ENCODE measurements around the gene RGL1. TPM values are rescaled to one million over a fixed set of nuclear protein-coding genes. Genes with fewer than 3 reads are reported as not detected.

Gene RGL1
- total RNA-seq, 1 donor from 2014 or later, result 15.0 TPM

- H3K4me2 ChIP-seq, result no peak overlapping the region
- no peaks in the 10 kb centered on the region for H3K79me2 ChIP-seq (ENCODE audit: low read depth)
- H4K20me1 ChIP-seq (ENCODE audit: low read depth), result no peaks in the 10 kb centered on the region
- H3K27ac ChIP-seq, result no peak overlapping the region
- Mint-ChIP-seq H3K4me3 (no peak overlapping the region), H3K27me3 (ENCODE audit: insufficient read depth, low read depth) (peaks cover 2% of the 10 kb centered on the region), H3K36me3 (peaks cover 50% of the 10 kb centered on the region), H3K27ac (no peak overlapping the region), H3K9me3 (peaks cover 27% of the 10 kb centered on the region), H3K4me1 (peaks cover 40% of the 10 kb centered on the region)
- peaks cover 34% of the 10 kb centered on the region for H3F3A ChIP-seq (ENCODE audit: low read depth)
- TF ChIP-seq CTCF (IDR thresholded peaks at IDR 0.05) (no peak), EZH2phosphoT487 (IDR thresholded peaks at IDR 0.05) (no peak), EZH2 (IDR thresholded peaks at IDR 0.05) (no peak)
- H3K4me3 ChIP-seq, result no peak overlapping the region
- H3K9me3 ChIP-seq (ENCODE audit: low read depth), result no peaks in the 10 kb centered on the region
- no peak overlapping the region for H2AFZ ChIP-seq (replicated peaks)
- no peak overlapping the region for H3K9ac ChIP-seq
- H3K27me3 ChIP-seq, result no peaks in the 10 kb centered on the region
- peaks cover 7% of the 10 kb centered on the region for H3K36me3 ChIP-seq
- no peak for DNase-seq (ENCODE audit: low spot score)
- peaks cover 34% of the 10 kb centered on the region for H3K4me1 ChIP-seq
Observed at GRCh38 chr1:183947988-183948387, 143.1 kb downstream of the RGL1 start.

GRCh38 chr1:183952101-183952500, 147.2 kb downstream of the RGL1 start:
- H3K4me1 Mint-ChIP-seq, result peaks cover 5% of the 10 kb centered on the region
- TF ChIP-seq EZH2 (IDR thresholded peaks at IDR 0.05) (no peak), EZH2phosphoT487 (IDR thresholded peaks at IDR 0.05) (no peak), CTCF (IDR thresholded peaks at IDR 0.05) (no peak)
- peaks cover 5% of the 10 kb centered on the region for H3K4me1 ChIP-seq
- H3K4me3 ChIP-seq, result no peak overlapping the region
- H3K79me2 ChIP-seq (ENCODE audit: low read depth), result no peaks in the 10 kb centered on the region
- H3K9me3 ChIP-seq (ENCODE audit: low read depth), result no peaks in the 10 kb centered on the region
- no peak for DNase-seq (ENCODE audit: low spot score)
- no peak overlapping the region for H3K27ac Mint-ChIP-seq
- no peaks in the 10 kb centered on the region for H3K27me3 ChIP-seq
- no peaks in the 10 kb centered on the region for H3F3A ChIP-seq (ENCODE audit: low read depth)
- H3K4me3 Mint-ChIP-seq, result no peak overlapping the region
- peaks cover 24% of the 10 kb centered on the region for H3K9me3 Mint-ChIP-seq
- peaks cover 7% of the 10 kb centered on the region for H3K36me3 ChIP-seq
- H3K4me2 ChIP-seq, result no peak overlapping the region
- no peaks in the 10 kb centered on the region for H3K27me3 Mint-ChIP-seq (ENCODE audit: insufficient read depth, low read depth)
- no peak overlapping the region for H3K27ac ChIP-seq
- H2AFZ ChIP-seq (replicated peaks), result no peak overlapping the region
- H3K36me3 Mint-ChIP-seq, result peaks cover 61% of the 10 kb centered on the region
- no peak overlapping the region for H3K9ac ChIP-seq
- H4K20me1 ChIP-seq (ENCODE audit: low read depth), result no peaks in the 10 kb centered on the region

- Histone ChIP-seq H3K27ac (no peak overlapping the region), H4K20me1 (ENCODE audit: low read depth) (no peaks in the 10 kb centered on the region), H3F3A (ENCODE audit: low read depth) (no peaks in the 10 kb centered on the region), H3K27me3 (no peaks in the 10 kb centered on the region), H3K79me2 (ENCODE audit: low read depth) (no peaks in the 10 kb centered on the region), H3K9ac (no peak overlapping the region), H3K4me1 (peaks cover 5% of the 10 kb centered on the region), H3K36me3 (peaks cover 7% of the 10 kb centered on the region), H3K4me3 (no peak overlapping the region), H3K4me2 (no peak overlapping the region), H3K9me3 (ENCODE audit: low read depth) (no peaks in the 10 kb centered on the region), H2AFZ (replicated peaks) (no peak overlapping the region)
- TF ChIP-seq EZH2phosphoT487 (IDR thresholded peaks at IDR 0.05) (no peak), CTCF (IDR thresholded peaks at IDR 0.05) (no peak), EZH2 (IDR thresholded peaks at IDR 0.05) (no peak)
- Mint-ChIP-seq H3K4me1 (peaks cover 5% of the 10 kb centered on the region), H3K9me3 (peaks cover 18% of the 10 kb centered on the region), H3K27ac (no peak overlapping the region), H3K27me3 (ENCODE audit: insufficient read depth, low read depth) (no peaks in the 10 kb centered on the region), H3K4me3 (no peak overlapping the region), H3K36me3 (peaks cover 58% of the 10 kb centered on the region)
- DNase-seq (ENCODE audit: low spot score), result no peak
Observed at GRCh38 chr1:183953031-183953430, 148.1 kb downstream of the RGL1 start.
